GM23248 (cell line): ENCODE results near the gene TIMM10B.

Experiments
- EZH2 ChIP-seq: fragments of 200-600 bp; sonication (generic); IDR thresholded peaks from 2 replicates; pipeline ENCODE4 v1.6.1; 2018; ENCODE audit warnings: antibody characterized with exemption, mild to moderate bottlenecking; ENCODE audit not compliant: insufficient read depth, poor library complexity, severe bottlenecking
- EZH2phosphoT487 ChIP-seq: fragments of 200-600 bp; sonication (generic); IDR thresholded peaks from 2 replicates; pipeline ENCODE4 v1.6.1; 2018; ENCODE audit warnings: antibody characterized with exemption, moderate library complexity, mild to moderate bottlenecking, low read depth; ENCODE audit not compliant: insufficient read depth

- no peak for TF ChIP-seq EZH2phosphoT487
- TF ChIP-seq EZH2: no peak
These were observed 28.1 kb upstream of the TIMM10B start for GRCh38 chr11:6453152-6453551.
